Measurements from ENCODE around the gene MKS1. TPM values are rescaled to one million over a fixed set of nuclear protein-coding genes. Genes with fewer than 3 reads are reported as not detected.

The MKS1 gene
- total RNA-seq, 1 experiment from 2014 or later: 12.1 TPM

DNA sequence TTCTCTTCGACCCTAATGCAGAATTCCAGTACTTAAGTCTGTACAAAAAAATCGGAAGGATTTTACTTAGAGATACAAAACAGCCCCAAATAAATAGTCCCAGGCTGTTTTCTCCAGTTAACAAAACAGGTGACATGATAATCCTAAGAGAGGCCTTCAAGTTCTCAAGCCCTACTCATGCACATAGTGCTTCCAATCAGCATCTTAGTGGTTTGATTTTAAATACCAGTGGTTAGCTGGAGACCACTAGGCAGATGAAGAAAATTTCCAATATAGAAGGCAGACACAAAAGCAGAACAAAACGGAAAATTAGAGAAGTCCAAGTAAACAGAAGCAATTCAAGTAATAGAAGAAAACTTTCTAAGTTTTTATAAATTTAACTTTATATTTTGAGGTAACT, 57.5 kb downstream of the MKS1 start:
- POLR2A ChIA-PET: no interaction called here
- intact Hi-C loops (cut with micrococcal nuclease; ENCODE audit: unreplicated experiment) (no loop called here), in situ Hi-C loops (cut with HindIII; ENCODE audit: low pct_unique_long_range_greater_than_20kb, low sequenced_read_pairs) (no loop called here)
- H3K27ac ChIP-seq (ENCODE audit: low read length): no peak overlapping the region
- peaks cover 68% of the 10 kb centered on the region for H3K27me3 ChIP-seq (ENCODE audit: control insufficient read depth, insufficient read depth, low read length)
- H3K9me3 ChIP-seq (ENCODE audit: control insufficient read depth, insufficient read depth, low read depth, low read length): no peaks in the 10 kb centered on the region
- DNase-seq (ENCODE audit: low read depth, low spot score): no peak
- no peak overlapping the region for H3K4me3 ChIP-seq (ENCODE audit: low read depth in 2 of 2, low read length in 2 of 2)
- CTCF ChIA-PET: no interaction called here
- no peaks in the 10 kb centered on the region for H3K36me3 ChIP-seq (ENCODE audit: control insufficient read depth, insufficient read depth, low read length)
- no TSS peak for BruUV-seq (replicated peaks)
- no peak for ATAC-seq
- TF ChIP-seq SIN3A (IDR thresholded peaks at IDR 0.05; ENCODE audit: borderline replicate concordance, insufficient read depth, low read depth, low read length) (no peak), POLR2AphosphoS5 (IDR thresholded peaks at IDR 0.05; ENCODE audit: low read depth, low read length) (no peak), TCF7L2 (IDR thresholded peaks at IDR 0.05; ENCODE audit: low read depth, low read length) (no peak)
- TF ChIP-seq, protein P1, sequence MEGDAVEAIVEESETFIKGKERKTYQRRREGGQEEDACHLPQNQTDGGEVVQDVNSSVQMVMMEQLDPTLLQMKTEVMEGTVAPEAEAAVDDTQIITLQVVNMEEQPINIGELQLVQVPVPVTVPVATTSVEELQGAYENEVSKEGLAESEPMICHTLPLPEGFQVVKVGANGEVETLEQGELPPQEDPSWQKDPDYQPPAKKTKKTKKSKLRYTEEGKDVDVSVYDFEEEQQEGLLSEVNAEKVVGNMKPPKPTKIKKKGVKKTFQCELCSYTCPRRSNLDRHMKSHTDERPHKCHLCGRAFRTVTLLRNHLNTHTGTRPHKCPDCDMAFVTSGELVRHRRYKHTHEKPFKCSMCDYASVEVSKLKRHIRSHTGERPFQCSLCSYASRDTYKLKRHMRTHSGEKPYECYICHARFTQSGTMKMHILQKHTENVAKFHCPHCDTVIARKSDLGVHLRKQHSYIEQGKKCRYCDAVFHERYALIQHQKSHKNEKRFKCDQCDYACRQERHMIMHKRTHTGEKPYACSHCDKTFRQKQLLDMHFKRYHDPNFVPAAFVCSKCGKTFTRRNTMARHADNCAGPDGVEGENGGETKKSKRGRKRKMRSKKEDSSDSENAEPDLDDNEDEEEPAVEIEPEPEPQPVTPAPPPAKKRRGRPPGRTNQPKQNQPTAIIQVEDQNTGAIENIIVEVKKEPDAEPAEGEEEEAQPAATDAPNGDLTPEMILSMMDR (IDR thresholded peaks at IDR 0.05): no peak
- TF ChIP-seq, protein P2, sequence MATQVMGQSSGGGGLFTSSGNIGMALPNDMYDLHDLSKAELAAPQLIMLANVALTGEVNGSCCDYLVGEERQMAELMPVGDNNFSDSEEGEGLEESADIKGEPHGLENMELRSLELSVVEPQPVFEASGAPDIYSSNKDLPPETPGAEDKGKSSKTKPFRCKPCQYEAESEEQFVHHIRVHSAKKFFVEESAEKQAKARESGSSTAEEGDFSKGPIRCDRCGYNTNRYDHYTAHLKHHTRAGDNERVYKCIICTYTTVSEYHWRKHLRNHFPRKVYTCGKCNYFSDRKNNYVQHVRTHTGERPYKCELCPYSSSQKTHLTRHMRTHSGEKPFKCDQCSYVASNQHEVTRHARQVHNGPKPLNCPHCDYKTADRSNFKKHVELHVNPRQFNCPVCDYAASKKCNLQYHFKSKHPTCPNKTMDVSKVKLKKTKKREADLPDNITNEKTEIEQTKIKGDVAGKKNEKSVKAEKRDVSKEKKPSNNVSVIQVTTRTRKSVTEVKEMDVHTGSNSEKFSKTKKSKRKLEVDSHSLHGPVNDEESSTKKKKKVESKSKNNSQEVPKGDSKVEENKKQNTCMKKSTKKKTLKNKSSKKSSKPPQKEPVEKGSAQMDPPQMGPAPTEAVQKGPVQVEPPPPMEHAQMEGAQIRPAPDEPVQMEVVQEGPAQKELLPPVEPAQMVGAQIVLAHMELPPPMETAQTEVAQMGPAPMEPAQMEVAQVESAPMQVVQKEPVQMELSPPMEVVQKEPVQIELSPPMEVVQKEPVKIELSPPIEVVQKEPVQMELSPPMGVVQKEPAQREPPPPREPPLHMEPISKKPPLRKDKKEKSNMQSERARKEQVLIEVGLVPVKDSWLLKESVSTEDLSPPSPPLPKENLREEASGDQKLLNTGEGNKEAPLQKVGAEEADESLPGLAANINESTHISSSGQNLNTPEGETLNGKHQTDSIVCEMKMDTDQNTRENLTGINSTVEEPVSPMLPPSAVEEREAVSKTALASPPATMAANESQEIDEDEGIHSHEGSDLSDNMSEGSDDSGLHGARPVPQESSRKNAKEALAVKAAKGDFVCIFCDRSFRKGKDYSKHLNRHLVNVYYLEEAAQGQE (IDR thresholded peaks at IDR 0.05; ENCODE audit: insufficient read depth in 1 of 2, low read depth in 2 of 2, low read length in 1 of 2): no peak
- H3K4me1 ChIP-seq (ENCODE audit: control insufficient read depth, insufficient read depth, low read length): 0 out of 2 replicates have a peak, but pooled peaks cover 2% of the 10 kb centered on the region

DNA sequence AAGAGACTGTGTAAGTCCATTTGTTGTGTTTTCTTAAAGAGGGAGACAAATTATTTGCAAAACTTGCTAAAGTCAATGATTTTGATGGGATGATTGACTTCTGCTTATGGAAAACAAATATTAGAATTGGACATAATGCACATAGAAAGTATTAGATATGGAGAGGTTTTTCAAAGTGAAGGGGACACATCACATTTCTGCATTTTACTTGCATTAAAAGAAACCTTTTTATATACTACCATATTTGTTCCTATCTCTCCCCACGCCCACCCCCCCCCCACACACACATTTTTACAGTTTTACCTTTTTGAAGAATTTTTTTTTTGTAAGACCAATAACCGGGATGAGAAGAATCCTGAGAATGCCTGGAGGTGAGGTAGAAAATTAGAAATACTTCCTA, 60.9 kb downstream of the MKS1 start:
- ChIA-PET CTCF (no interaction called here), POLR2A (no interaction called here)
- no peak for TF ChIP-seq POLR2AphosphoS5 (IDR thresholded peaks at IDR 0.05; ENCODE audit: low read depth, low read length)
- no peak for TF ChIP-seq SIN3A (IDR thresholded peaks at IDR 0.05; ENCODE audit: borderline replicate concordance, insufficient read depth, low read depth, low read length)
- no peak for TF ChIP-seq TCF7L2 (IDR thresholded peaks at IDR 0.05; ENCODE audit: low read depth, low read length)
- TF ChIP-seq, protein P2 (IDR thresholded peaks at IDR 0.05; ENCODE audit: insufficient read depth in 1 of 2, low read depth in 2 of 2, low read length in 1 of 2): no peak
- TF ChIP-seq, protein P1 (IDR thresholded peaks at IDR 0.05): no peak
- Histone ChIP-seq H3K27ac (ENCODE audit: low read length) (no peak overlapping the region), H3K27me3 (ENCODE audit: control insufficient read depth, insufficient read depth, low read length) (peaks cover 65% of the 10 kb centered on the region), H3K36me3 (ENCODE audit: control insufficient read depth, insufficient read depth, low read length) (no peaks in the 10 kb centered on the region), H3K4me3 (ENCODE audit: low read depth in 2 of 2, low read length in 2 of 2) (no peak overlapping the region), H3K4me1 (ENCODE audit: control insufficient read depth, insufficient read depth, low read length) (0 out of 2 replicates have a peak, but pooled peaks cover 2% of the 10 kb centered on the region), H3K9me3 (ENCODE audit: control insufficient read depth, insufficient read depth, low read depth, low read length) (no peaks in the 10 kb centered on the region)
- in situ Hi-C loops (cut with HindIII; ENCODE audit: low pct_unique_long_range_greater_than_20kb, low sequenced_read_pairs): no loop called here
- no TSS peak for BruUV-seq (replicated peaks)
- ATAC-seq: no peak
- no peak for DNase-seq (ENCODE audit: low read depth, low spot score)
- intact Hi-C loops (cut with micrococcal nuclease; ENCODE audit: unreplicated experiment): no loop called here
